Measurements from ENCODE around the gene SGCD.

Gene SGCD

GRCh38 chr5:156694598-156694997 is 367.6 kb downstream of the SGCD start:
- no peak for DNase-seq (ENCODE audit: low spot score)

GRCh38 chr5:156695774-156696173 is 368.8 kb downstream of the SGCD start:
- no peak for DNase-seq (ENCODE audit: low spot score)

- DNase-seq (ENCODE audit: low spot score), result no peak
Observed at GRCh38 chr5:156698323-156698722, 371.4 kb downstream of the SGCD start.

- DNase-seq (ENCODE audit: low spot score), result no peak
Observed at GRCh38 chr5:156699147-156699546, 372.2 kb downstream of the SGCD start.

- no peak for DNase-seq (ENCODE audit: low spot score)
Observed at GRCh38 chr5:156704139-156704538, 377.2 kb downstream of the SGCD start.

- no peak for DNase-seq (ENCODE audit: low spot score)
Observed at GRCh38 chr5:156706631-156707030, 379.7 kb downstream of the SGCD start.

GRCh38 chr5:156707750-156708149 is 380.8 kb downstream of the SGCD start:
- no peak for DNase-seq (ENCODE audit: low spot score)

- no peak for DNase-seq (ENCODE audit: low spot score)
Observed at GRCh38 chr5:156715287-156715686, 388.3 kb downstream of the SGCD start.

- DNase-seq (ENCODE audit: low spot score), result no peak
Observed at GRCh38 chr5:156716591-156717380, 389.8 kb downstream of the SGCD start.

GRCh38 chr5:156718985-156719384 is 392.0 kb downstream of the SGCD start:
- no peak for DNase-seq (ENCODE audit: low spot score)

- no peak for DNase-seq (ENCODE audit: low spot score)
Observed at GRCh38 chr5:156722358-156722757, 395.4 kb downstream of the SGCD start.

- no peak for DNase-seq (ENCODE audit: low spot score)
Observed at GRCh38 chr5:156735477-156735876, 408.5 kb downstream of the SGCD start.

GRCh38 chr5:156741516-156741915 is 414.6 kb downstream of the SGCD start:
- no peak for DNase-seq (ENCODE audit: low spot score)

GRCh38 chr5:156753846-156754245 is 426.9 kb downstream of the SGCD start:
- no peak for DNase-seq (ENCODE audit: low spot score)

- no peak for DNase-seq (ENCODE audit: low spot score)
Observed at GRCh38 chr5:156755421-156756087, 428.6 kb downstream of the SGCD start.

GRCh38 chr5:156758011-156758791 is 431.2 kb downstream of the SGCD start:
- DNase-seq (ENCODE audit: low spot score), result no peak

- DNase-seq (ENCODE audit: low spot score), result no peak
Observed at GRCh38 chr5:156759156-156759555, 432.2 kb downstream of the SGCD start.

GRCh38 chr5:156762771-156763170 is 435.8 kb downstream of the SGCD start:
- DNase-seq (ENCODE audit: low spot score), result no peak

- DNase-seq (ENCODE audit: low spot score), result no peak
Observed at GRCh38 chr5:156764176-156764971, 437.4 kb downstream of the SGCD start.

GRCh38 chr5:156774273-156774672 is 447.3 kb downstream of the SGCD start:
- no peak for DNase-seq (ENCODE audit: low spot score)

GRCh38 chr5:156778139-156778706 is 451.3 kb downstream of the SGCD start:
- no peak for DNase-seq (ENCODE audit: low spot score)

- no peak for DNase-seq (ENCODE audit: low spot score)
Observed at GRCh38 chr5:156778752-156779151, 451.8 kb downstream of the SGCD start.
